ENCODE measurements around the gene SNRPA1. TPM values are rescaled to one million over a fixed set of nuclear protein-coding genes. Genes with fewer than 3 reads are reported as not detected.

SNRPA1 gene
- total and polyA plus RNA-seq, 9 of the 15 experiments (the other 6 are each of a cell fraction or from before 2014, with no cell fraction given) = 62.7 to 245 (median 189) TPM

DNA sequence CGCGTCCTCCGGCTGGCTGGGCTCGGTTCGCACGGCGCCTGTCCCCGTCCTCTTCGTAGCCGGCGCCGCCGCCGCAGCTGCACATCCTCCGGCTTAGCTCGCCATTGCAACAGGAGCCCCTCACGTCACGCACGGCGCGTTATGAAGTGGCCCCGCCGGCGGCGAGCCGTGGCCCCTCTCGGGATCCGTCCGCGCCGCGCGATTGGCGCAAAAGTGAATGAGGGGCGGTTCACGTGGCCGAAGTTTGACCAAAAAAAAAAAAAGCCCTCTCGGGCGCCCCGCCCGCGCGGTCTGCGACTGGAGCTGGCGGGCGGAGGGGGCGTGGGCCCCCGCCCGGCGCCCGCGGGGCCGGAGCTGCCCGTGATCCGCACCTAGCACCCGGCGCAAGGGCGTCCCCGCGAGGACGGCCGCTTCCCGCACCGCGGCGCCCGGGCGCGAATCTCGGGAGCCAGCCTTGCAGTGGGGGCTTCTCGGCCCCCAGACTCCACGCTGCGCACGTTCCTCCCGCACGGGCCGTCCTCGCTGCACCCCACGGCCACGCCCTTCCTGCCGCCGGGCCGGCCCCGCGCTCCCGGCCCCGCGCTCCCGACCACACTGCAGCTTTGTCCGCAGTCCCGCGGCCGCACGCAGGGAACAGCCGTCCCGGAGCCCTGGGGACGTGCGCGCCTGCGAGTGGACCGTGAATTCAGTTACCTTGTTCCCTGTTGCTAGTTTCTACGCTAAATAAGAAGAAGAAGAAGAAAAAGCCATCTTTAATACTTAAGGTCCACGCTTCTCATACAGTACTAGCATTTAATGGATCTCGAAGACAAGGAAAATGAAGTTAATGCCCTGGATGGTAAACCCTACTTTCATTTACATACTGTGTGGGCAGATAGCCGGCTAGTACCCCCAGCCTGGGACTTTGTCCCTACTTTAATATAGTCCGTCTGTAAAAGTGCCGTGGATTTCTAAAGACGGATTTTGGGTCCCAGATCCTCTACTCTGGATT, 42.9 kb downstream of the SNRPA1 start, which contains the start of gene CHSY1 (continued):
- TF ChIP-seq TEAD2 (tag; IDR thresholded peaks at IDR 0.05) = no peak
- TF ChIP-seq, protein P1, sequence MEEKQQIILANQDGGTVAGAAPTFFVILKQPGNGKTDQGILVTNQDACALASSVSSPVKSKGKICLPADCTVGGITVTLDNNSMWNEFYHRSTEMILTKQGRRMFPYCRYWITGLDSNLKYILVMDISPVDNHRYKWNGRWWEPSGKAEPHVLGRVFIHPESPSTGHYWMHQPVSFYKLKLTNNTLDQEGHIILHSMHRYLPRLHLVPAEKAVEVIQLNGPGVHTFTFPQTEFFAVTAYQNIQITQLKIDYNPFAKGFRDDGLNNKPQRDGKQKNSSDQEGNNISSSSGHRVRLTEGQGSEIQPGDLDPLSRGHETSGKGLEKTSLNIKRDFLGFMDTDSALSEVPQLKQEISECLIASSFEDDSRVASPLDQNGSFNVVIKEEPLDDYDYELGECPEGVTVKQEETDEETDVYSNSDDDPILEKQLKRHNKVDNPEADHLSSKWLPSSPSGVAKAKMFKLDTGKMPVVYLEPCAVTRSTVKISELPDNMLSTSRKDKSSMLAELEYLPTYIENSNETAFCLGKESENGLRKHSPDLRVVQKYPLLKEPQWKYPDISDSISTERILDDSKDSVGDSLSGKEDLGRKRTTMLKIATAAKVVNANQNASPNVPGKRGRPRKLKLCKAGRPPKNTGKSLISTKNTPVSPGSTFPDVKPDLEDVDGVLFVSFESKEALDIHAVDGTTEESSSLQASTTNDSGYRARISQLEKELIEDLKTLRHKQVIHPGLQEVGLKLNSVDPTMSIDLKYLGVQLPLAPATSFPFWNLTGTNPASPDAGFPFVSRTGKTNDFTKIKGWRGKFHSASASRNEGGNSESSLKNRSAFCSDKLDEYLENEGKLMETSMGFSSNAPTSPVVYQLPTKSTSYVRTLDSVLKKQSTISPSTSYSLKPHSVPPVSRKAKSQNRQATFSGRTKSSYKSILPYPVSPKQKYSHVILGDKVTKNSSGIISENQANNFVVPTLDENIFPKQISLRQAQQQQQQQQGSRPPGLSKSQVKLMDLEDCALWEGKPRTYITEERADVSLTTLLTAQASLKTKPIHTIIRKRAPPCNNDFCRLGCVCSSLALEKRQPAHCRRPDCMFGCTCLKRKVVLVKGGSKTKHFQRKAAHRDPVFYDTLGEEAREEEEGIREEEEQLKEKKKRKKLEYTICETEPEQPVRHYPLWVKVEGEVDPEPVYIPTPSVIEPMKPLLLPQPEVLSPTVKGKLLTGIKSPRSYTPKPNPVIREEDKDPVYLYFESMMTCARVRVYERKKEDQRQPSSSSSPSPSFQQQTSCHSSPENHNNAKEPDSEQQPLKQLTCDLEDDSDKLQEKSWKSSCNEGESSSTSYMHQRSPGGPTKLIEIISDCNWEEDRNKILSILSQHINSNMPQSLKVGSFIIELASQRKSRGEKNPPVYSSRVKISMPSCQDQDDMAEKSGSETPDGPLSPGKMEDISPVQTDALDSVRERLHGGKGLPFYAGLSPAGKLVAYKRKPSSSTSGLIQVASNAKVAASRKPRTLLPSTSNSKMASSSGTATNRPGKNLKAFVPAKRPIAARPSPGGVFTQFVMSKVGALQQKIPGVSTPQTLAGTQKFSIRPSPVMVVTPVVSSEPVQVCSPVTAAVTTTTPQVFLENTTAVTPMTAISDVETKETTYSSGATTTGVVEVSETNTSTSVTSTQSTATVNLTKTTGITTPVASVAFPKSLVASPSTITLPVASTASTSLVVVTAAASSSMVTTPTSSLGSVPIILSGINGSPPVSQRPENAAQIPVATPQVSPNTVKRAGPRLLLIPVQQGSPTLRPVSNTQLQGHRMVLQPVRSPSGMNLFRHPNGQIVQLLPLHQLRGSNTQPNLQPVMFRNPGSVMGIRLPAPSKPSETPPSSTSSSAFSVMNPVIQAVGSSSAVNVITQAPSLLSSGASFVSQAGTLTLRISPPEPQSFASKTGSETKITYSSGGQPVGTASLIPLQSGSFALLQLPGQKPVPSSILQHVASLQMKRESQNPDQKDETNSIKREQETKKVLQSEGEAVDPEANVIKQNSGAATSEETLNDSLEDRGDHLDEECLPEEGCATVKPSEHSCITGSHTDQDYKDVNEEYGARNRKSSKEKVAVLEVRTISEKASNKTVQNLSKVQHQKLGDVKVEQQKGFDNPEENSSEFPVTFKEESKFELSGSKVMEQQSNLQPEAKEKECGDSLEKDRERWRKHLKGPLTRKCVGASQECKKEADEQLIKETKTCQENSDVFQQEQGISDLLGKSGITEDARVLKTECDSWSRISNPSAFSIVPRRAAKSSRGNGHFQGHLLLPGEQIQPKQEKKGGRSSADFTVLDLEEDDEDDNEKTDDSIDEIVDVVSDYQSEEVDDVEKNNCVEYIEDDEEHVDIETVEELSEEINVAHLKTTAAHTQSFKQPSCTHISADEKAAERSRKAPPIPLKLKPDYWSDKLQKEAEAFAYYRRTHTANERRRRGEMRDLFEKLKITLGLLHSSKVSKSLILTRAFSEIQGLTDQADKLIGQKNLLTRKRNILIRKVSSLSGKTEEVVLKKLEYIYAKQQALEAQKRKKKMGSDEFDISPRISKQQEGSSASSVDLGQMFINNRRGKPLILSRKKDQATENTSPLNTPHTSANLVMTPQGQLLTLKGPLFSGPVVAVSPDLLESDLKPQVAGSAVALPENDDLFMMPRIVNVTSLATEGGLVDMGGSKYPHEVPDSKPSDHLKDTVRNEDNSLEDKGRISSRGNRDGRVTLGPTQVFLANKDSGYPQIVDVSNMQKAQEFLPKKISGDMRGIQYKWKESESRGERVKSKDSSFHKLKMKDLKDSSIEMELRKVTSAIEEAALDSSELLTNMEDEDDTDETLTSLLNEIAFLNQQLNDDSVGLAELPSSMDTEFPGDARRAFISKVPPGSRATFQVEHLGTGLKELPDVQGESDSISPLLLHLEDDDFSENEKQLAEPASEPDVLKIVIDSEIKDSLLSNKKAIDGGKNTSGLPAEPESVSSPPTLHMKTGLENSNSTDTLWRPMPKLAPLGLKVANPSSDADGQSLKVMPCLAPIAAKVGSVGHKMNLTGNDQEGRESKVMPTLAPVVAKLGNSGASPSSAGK (IDR thresholded peaks at IDR 0.05) = peak; percentile 23; the same call in 1 of the 2 replicates
- TF ChIP-seq, protein P2, sequence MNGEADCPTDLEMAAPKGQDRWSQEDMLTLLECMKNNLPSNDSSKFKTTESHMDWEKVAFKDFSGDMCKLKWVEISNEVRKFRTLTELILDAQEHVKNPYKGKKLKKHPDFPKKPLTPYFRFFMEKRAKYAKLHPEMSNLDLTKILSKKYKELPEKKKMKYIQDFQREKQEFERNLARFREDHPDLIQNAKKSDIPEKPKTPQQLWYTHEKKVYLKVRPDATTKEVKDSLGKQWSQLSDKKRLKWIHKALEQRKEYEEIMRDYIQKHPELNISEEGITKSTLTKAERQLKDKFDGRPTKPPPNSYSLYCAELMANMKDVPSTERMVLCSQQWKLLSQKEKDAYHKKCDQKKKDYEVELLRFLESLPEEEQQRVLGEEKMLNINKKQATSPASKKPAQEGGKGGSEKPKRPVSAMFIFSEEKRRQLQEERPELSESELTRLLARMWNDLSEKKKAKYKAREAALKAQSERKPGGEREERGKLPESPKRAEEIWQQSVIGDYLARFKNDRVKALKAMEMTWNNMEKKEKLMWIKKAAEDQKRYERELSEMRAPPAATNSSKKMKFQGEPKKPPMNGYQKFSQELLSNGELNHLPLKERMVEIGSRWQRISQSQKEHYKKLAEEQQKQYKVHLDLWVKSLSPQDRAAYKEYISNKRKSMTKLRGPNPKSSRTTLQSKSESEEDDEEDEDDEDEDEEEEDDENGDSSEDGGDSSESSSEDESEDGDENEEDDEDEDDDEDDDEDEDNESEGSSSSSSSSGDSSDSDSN (IDR thresholded peaks at IDR 0.05; ENCODE audit: borderline replicate concordance in 1 of 2, low read depth in 2 of 2, low read length in 2 of 2) = 0 out of 4 replicates have a peak, but pooled peaks of 1 of the 2 experiments have one; percentile 48
- TF ChIP-seq ZNF384 (IDR thresholded peaks at IDR 0.05; ENCODE audit: low read depth, low read length) = peak; percentile 99
- no peak for TF ChIP-seq RFX5 (IDR thresholded peaks at IDR 0.05; ENCODE audit: low read depth, low read length)
- TF ChIP-seq SAP30 (IDR thresholded peaks at IDR 0.05; ENCODE audit: borderline replicate concordance, insufficient read depth, low read depth, low read length, poor library complexity, severe bottlenecking) = peak; percentile 55

Data from K562 (cell line).